CD4-positive, alpha-beta T cell treated with Interleukin-4 for 1 hour (primary cell): ENCODE results near the gene CHRM2.

ENCODE experiments used
- DNase-seq, 2 donors: peaks; one replicate each; pipeline ENCODE4 v3.0.0-alpha.2; 2020 to 2022

The CHRM2 gene

GRCh38 chr7:137038706-137039105 lies 170.3 kb downstream of the CHRM2 start:
- DNase-seq = no peak

- no peak for DNase-seq
Observed at GRCh38 chr7:137040745-137041144, 172.3 kb downstream of the CHRM2 start.

GRCh38 chr7:137045573-137045972 lies 177.1 kb downstream of the CHRM2 start:
- DNase-seq = no peak

- no peak for DNase-seq
Observed at GRCh38 chr7:137069249-137069963, 201.0 kb downstream of the CHRM2 start.
